Vagina (tissue), 2 donors: ENCODE measurements around the gene LRP3.

Experiments
- CTCF ChIP-seq, 3 experiments: fragments of 450-650 bp in 2 of 3; fragments of 200-600 bp in 1 of 3; sonication (generic) in 1 of 3; IDR thresholded peaks; one replicate each; pipeline ENCODE4 v1.5.1; 2017 to 2019; ENCODE audit warnings: antibody characterized with exemption in 3 of 3, mild to moderate bottlenecking in 2 of 3, moderate library complexity in 2 of 3
- POLR2A ChIP-seq, 2 donors: fragments of 450-650 bp; IDR thresholded peaks; one replicate each; pipeline ENCODE4 v1.6.1; 2017; ENCODE audit warnings: antibody characterized with exemption in 2 of 2, mild to moderate bottlenecking in 2 of 2, moderate library complexity in 2 of 2
- POLR2AphosphoS5 ChIP-seq, 2 donors: sonication (generic); formaldehyde crosslinking; IDR thresholded peaks; one replicate each; pipeline ENCODE4 v1.9.0; 2017; ENCODE audit warnings: antibody characterized with exemption in 2 of 2, mild to moderate bottlenecking in 2 of 2, low read depth in 1 of 2; ENCODE audit not compliant: insufficient read depth in 1 of 2

DNA sequence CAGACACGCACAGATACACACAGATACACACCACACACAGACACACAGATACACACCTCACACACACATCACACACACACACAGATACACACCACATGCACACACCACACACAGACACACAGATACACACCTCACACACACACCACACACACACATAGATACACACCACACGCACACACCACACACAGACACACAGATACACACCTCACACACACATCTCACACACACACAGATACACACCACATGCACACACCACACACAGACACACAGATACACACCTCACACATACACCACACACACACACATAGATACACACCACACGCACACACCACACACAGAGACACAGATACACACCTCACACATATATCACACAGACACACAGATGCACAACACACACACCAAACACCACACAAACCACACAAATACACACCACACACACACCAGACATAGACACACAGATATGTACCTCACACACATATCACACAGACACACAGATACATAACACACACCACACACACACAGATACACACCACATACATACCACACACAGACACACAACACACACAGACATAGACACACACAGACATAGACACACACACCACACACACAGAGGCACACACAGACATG is 55.7 kb downstream of the LRP3 start:
- no peak for TF ChIP-seq CTCF (IDR thresholded peaks at IDR 0.05)
- no peak for TF ChIP-seq POLR2A (IDR thresholded peaks at IDR 0.05)
- no peak for TF ChIP-seq POLR2AphosphoS5 (IDR thresholded peaks at IDR 0.05; ENCODE audit: insufficient read depth in 1 of 2, low read depth in 1 of 2)
